Prostate gland (tissue), 2 donors: ENCODE measurements around the gene BRD2.

Source experiments
- CTCF ChIP-seq, 4 experiments: fragments of 200-600 bp in 2 of 4; fragments of 450-650 bp in 2 of 4; sonication (generic) in 2 of 4; IDR thresholded peaks; 1 replicate in 3 of 4; 2 replicates in 1 of 4; pipeline ENCODE4 v1.5.1; 2016 to 2019; ENCODE audit warnings: antibody characterized with exemption in 4 of 4, mild to moderate bottlenecking in 2 of 4, moderate library complexity in 2 of 4
- POLR2A ChIP-seq: fragments of 450-650 bp; IDR thresholded peaks from one replicate; pipeline ENCODE4 v1.6.1; 2016; ENCODE audit warnings: antibody characterized with exemption, mild to moderate bottlenecking

GRCh38 chr6:32954267-32954666 is 14.1 kb upstream of the BRD2 start:
- TF ChIP-seq CTCF (IDR thresholded peaks at IDR 0.05) (no peak), POLR2A (no peak)
